IMR-90 (cell line): ENCODE data around the gene TXNDC11. TPM values are rescaled to one million over a fixed set of nuclear protein-coding genes. Genes with fewer than 3 reads are reported as not detected.
A peak's percentile ranks its signal among the peaks of the same experiment; 100 is the strongest.

Experiments
- ATAC-seq: fragments of 200-7000 bp; cut with Tn5 transposase; 2 replicates; pipeline ENCODE4 v1.9.1; 2020; ENCODE audit warnings: low read depth, mild to moderate bottlenecking, moderate library complexity
- BruUV-seq: library from RNA; stranded (reverse); fragments of 400-500 nt; replicated peaks from 2 replicates; lab custom pipeline; 2021; lab: Mats Ljungman, UMichigan
- CTCF ChIA-PET: fragments of 300-600 bp; formaldehyde crosslinking; extraction: SDS; loops from one replicate; lab custom pipeline; 2021; ENCODE audit warnings: antibody characterized with exemption; lab: Yijun Ruan, JAX
- POLR2A ChIA-PET: fragments of 300-600 bp; sonication (Branson Sonifier 250); formaldehyde crosslinking; loops from one replicate; lab custom pipeline; 2022; ENCODE audit warnings: antibody characterized with exemption; ENCODE audit not compliant: unreplicated experiment; lab: Charles Lee
- DNase-seq: peaks from one replicate; pipeline ENCODE4 v3.0.0; 2013
- H2AFZ ChIP-seq: replicated peaks from 2 replicates; pipeline ENCODE3; 2013; ENCODE audit warnings: low read length, mild to moderate bottlenecking; ENCODE audit not compliant: poor library complexity
- H2AK5ac ChIP-seq: 2 replicates; pipeline ENCODE4 v1.6.1; 2013; ENCODE audit warnings: low read depth, low read length, inconsistent platforms
- H2AK9ac ChIP-seq: replicated peaks from 2 replicates; pipeline ENCODE3; 2013; ENCODE audit warnings: mild to moderate bottlenecking, low read depth, low read length, moderate library complexity; ENCODE audit not compliant: poor library complexity
- H2BK120ac ChIP-seq: 2 replicates; pipeline ENCODE4 v1.6.1; 2013; ENCODE audit warnings: low read depth, low read length, inconsistent platforms
- H2BK15ac ChIP-seq: 3 replicates; pipeline ENCODE4 v1.6.1; 2013; ENCODE audit warnings: low read depth, low read length, inconsistent platforms
- H2BK20ac ChIP-seq: 2 replicates; pipeline ENCODE4 v1.6.1; 2013; ENCODE audit warnings: low read depth, mild to moderate bottlenecking, inconsistent platforms, low read length, moderate library complexity
- H2BK5ac ChIP-seq: 2 replicates; pipeline ENCODE4 v1.6.1; 2013; ENCODE audit warnings: mild to moderate bottlenecking, low read depth, low read length, inconsistent platforms; ENCODE audit not compliant: poor library complexity, severe bottlenecking
- H3K14ac ChIP-seq: replicated peaks from 2 replicates; pipeline ENCODE4 v1.6.1; 2013; ENCODE audit warnings: low read depth, low read length, inconsistent platforms
- H3K18ac ChIP-seq: 2 replicates; pipeline ENCODE4 v1.6.1; 2013; ENCODE audit warnings: low read depth, low read length, control low read depth
- H3K23ac ChIP-seq: 2 replicates; pipeline ENCODE4 v1.6.1; 2013; ENCODE audit warnings: low read depth, low read length, inconsistent platforms
- H3K27ac ChIP-seq: 2 replicates; pipeline ENCODE4 v1.5.1; 2013; ENCODE audit warnings: mild to moderate bottlenecking, control low read depth, low read length; ENCODE audit not compliant: insufficient read depth
- H3K27me3 ChIP-seq: 2 replicates; pipeline ENCODE4 v1.6.1; 2013; ENCODE audit warnings: low read length; ENCODE audit not compliant: control insufficient read depth, insufficient read depth
- H3K36me3 ChIP-seq: 2 replicates; pipeline ENCODE4 v1.6.1; 2013; ENCODE audit warnings: low read length, mixed read lengths; ENCODE audit not compliant: control insufficient read depth, insufficient read depth
- H3K4ac ChIP-seq: 2 replicates; pipeline ENCODE4 v1.6.1; 2013; ENCODE audit warnings: low read depth, low read length, inconsistent platforms
- H3K4me1 ChIP-seq: 2 replicates; pipeline ENCODE4 v1.6.1; 2013; ENCODE audit warnings: low read length, mixed read lengths; ENCODE audit not compliant: control insufficient read depth, insufficient read depth
- H3K4me2 ChIP-seq: 2 replicates; pipeline ENCODE4 v1.6.1; 2013; ENCODE audit warnings: low read depth, mild to moderate bottlenecking, control low read depth, low read length, moderate library complexity
- H3K4me3 ChIP-seq: 2 replicates; pipeline ENCODE4 v1.5.1; 2013; ENCODE audit warnings: low read depth, mild to moderate bottlenecking, control low read depth, low read length, moderate library complexity; ENCODE audit not compliant: insufficient read depth
- H3K56ac ChIP-seq: 2 replicates; pipeline ENCODE4 v1.6.1; 2013; ENCODE audit warnings: low read length, inconsistent platforms; ENCODE audit not compliant: insufficient read depth; ENCODE audit errors: extremely low read depth
- H3K79me1 ChIP-seq, 2 experiments: 2 replicates each; pipeline ENCODE4 v1.6.1; 2013; ENCODE audit warnings: low read length in 2 of 2, inconsistent platforms in 1 of 2, low read depth in 1 of 2
- H3K9ac ChIP-seq: 2 replicates; pipeline ENCODE4 v1.6.1; 2013; ENCODE audit warnings: low read depth, low read length, control low read depth
- H3K9me1 ChIP-seq: 2 replicates; pipeline ENCODE4 v1.6.1; 2013; ENCODE audit warnings: low read length, inconsistent platforms; ENCODE audit not compliant: insufficient read depth
- H3K9me3 ChIP-seq: 2 replicates; pipeline ENCODE4 v1.6.1; 2013; ENCODE audit warnings: low read length; ENCODE audit not compliant: control insufficient read depth, insufficient read depth
- H4K20me1 ChIP-seq: 2 replicates; pipeline ENCODE4 v1.6.1; 2013; ENCODE audit warnings: low read length, inconsistent platforms; ENCODE audit not compliant: insufficient read depth
- H4K5ac ChIP-seq: 2 replicates; pipeline ENCODE4 v1.6.1; 2013; ENCODE audit warnings: mild to moderate bottlenecking, low read depth, low read length, control low read depth
- H4K8ac ChIP-seq, 2 experiments: 2 replicates each; pipeline ENCODE4 v1.6.1; 2013; ENCODE audit warnings: low read depth in 2 of 2, low read length in 2 of 2, control low read depth in 1 of 2, inconsistent platforms in 1 of 2
- H4K91ac ChIP-seq: 2 replicates; pipeline ENCODE4 v1.6.1; 2013; ENCODE audit warnings: low read depth, low read length, inconsistent platforms; ENCODE audit not compliant: insufficient read depth
- CTCF ChIP-seq: conservative IDR thresholded peaks from 2 replicates; pipeline ENCODE4 v1.5.1; 2012; ENCODE audit warnings: mild to moderate bottlenecking, low read depth, low read length, improper control_type of control experiment
- MAFK ChIP-seq: IDR thresholded peaks from 2 replicates; pipeline ENCODE4 v1.6.1; 2012; ENCODE audit warnings: low read depth, low read length, improper control_type of control experiment
- RAD21 ChIP-seq: IDR thresholded peaks from 2 replicates; pipeline ENCODE4 v1.6.1; 2012; ENCODE audit warnings: low read length, improper control_type of control experiment
- WGBS, 2 experiments: methylation state at CpG; one replicate each; pipeline versions ENCODE4 v1.1.5 to v1.1.7; 2013; ENCODE audit warnings: missing lambda C conversion rate in 2 of 2; ENCODE audit not compliant: insufficient read length in 1 of 2; ENCODE audit errors: extremely low coverage in 2 of 2; 5-methylcytosine and 5-hydroxymethylcytosine counted together
- dilution Hi-C: fragments of 300-500 bp; cut with HindIII; formaldehyde crosslinking; loops from one replicate; pipeline ENCODE4 v1.14.3; 2018; ENCODE audit warnings: low sequenced_read_pairs; ENCODE audit not compliant: unreplicated experiment
- in situ Hi-C: fragments of 300-500 bp; cut with MboI; formaldehyde crosslinking; loops from 3 replicates; pipeline ENCODE4 v1.14.3; 2019; ENCODE audit warnings: low sequenced_read_pairs, inconsistent platforms, mixed read lengths
- intact Hi-C: fragments of 100-400 bp; cut with micrococcal nuclease; formaldehyde crosslinking; loops from 2 replicates; pipeline ENCODE4 v1.10.0; 2022
- polyA plus RNA-seq, 3 experiments: library from polyadenylated mRNA; depleted of rRNA; stranded (reverse); fragments of >200 nt; gene quantifications; 2 replicates each; pipeline ENCODE4 v1.2.3, GENCODE V29; 2012; ENCODE audit warnings: low replicate concordance in 1 of 3
- total RNA-seq: library from RNA; depleted of rRNA; stranded (reverse); fragments of >200 nt; gene quantifications from 2 replicates; pipeline ENCODE4 v1.2.3, GENCODE V29; 2012

The TXNDC11 gene
- total and polyA plus RNA-seq, 2 of the 4 experiments (the other 2 are of a cell fraction): 25.3 to 42.9 TPM

DNA sequence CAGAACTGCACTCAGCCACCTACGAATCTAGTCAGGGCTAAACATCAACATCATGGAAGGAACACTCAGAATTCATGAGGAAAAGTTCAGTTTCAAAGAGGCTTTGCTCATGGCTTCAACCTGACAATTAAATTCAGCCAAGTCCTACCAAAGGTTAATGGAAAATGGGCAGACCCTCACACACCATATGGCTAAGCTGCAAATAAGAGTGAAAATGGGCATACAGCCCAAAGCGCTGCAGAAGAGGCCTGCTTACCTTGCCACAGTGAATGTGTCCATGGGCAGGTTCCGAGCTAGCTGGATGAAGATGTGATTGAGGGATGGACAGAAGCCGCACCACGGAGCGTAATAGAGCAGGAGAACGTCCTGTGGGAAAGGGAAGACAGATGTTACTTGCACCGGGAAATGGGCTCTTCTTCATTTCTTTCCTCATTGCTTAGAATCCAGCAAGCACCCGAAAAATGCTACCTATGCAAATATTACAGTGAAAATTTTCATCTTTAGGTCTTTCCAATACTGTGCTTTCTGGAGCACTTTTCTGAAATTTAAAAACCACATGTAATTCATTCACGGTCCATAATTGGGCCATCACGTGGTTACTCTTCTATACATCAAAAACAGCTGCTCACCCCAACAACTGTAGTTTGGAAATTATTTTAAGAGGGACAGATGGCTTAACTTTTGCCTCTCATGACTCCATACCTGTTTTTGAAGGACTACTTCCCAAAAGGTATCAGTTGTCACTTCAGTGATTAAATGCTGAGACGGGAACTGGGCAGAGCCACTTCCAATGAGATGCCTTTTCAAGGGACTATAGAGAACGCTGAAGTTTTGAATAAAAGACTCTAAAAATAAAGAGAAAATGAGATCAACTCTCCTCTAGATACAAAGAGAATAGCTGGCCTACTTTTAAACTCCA, 54.8 kb downstream of the TXNDC11 start:
- Histone ChIP-seq H3K79me1 (peaks cover 25 to 70% of the 10 kb centered on the region in 2 experiments), H2BK15ac (no peak overlapping the region), H3K9me3 (no peaks in the 10 kb centered on the region), H2BK120ac (no peak overlapping the region), H3K4me3 (no peak overlapping the region), H3K4me2 (no peak overlapping the region), H4K5ac (no peak overlapping the region), H3K27me3 (no peaks in the 10 kb centered on the region), H2BK20ac (no peak overlapping the region), H4K20me1 (peaks cover 31% of the 10 kb centered on the region), H3K18ac (no peak overlapping the region), H4K8ac (no peak overlapping the region), H3K27ac (no peak overlapping the region), H3K9ac (no peak overlapping the region), H3K4ac (no peak overlapping the region), H3K4me1 (peaks cover 17% of the 10 kb centered on the region), H2AFZ (no peak overlapping the region), H3K9me1 (peaks cover 14% of the 10 kb centered on the region), H2AK9ac (no peak overlapping the region), H2AK5ac (peak overlapping the region; percentile 19; the same call in 1 of the 2 replicates), H3K36me3 (peaks cover 38% of the 10 kb centered on the region), H4K91ac (no peak overlapping the region), H3K23ac (no peak overlapping the region), H3K14ac (no peak overlapping the region), H2BK5ac (no peak overlapping the region), H3K56ac (no peak overlapping the region)
- WGBS, 2 experiments: 88% methylated on average over 1 of the region's 13 CpGs; no CpG with 5 or more reads in 1 of the 2 experiments
- intact Hi-C loops: no loop called here
- POLR2A ChIA-PET: interaction anchor here (0.6 kb wide), 1 partner anchor 55 kb away, joined by 3 read pairs; the partner anchor contains the start of gene TXNDC11
- dilution Hi-C loops: no loop called here
- no peak for ATAC-seq
- no TSS peak for BruUV-seq
- CTCF ChIA-PET: no interaction called here
- in situ Hi-C loops: no loop called here
- TF ChIP-seq MAFK (no peak), CTCF (no peak), RAD21 (no peak)
- no peak for DNase-seq
